Measurements from ENCODE around the gene MALRD1.

DNA sequence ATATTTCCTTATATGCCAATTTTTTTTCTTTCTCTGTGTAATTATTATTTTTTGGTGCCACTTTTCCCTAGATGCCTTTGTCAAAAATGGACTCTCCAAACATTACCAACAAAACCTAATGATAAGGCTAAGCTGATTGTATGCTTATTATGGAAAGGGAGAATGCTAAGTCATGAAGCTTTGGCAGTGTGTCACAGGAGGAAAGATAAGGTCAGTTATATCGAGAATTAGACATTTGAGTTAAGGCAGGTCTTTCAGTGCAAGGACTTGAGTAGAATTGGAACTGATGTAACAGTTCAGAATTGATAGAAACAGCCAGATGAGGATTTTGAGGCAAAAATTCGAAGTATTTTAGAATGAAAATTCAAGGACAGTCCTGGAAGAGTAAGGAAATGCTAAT, 16.8 kb upstream of the MALRD1 start:
- no peak for TF ChIP-seq EZH2phosphoT487 (IDR thresholded peaks at IDR 0.05; ENCODE audit: low read depth, severe bottlenecking, unreplicated experiment)
- TF ChIP-seq, protein P1, sequence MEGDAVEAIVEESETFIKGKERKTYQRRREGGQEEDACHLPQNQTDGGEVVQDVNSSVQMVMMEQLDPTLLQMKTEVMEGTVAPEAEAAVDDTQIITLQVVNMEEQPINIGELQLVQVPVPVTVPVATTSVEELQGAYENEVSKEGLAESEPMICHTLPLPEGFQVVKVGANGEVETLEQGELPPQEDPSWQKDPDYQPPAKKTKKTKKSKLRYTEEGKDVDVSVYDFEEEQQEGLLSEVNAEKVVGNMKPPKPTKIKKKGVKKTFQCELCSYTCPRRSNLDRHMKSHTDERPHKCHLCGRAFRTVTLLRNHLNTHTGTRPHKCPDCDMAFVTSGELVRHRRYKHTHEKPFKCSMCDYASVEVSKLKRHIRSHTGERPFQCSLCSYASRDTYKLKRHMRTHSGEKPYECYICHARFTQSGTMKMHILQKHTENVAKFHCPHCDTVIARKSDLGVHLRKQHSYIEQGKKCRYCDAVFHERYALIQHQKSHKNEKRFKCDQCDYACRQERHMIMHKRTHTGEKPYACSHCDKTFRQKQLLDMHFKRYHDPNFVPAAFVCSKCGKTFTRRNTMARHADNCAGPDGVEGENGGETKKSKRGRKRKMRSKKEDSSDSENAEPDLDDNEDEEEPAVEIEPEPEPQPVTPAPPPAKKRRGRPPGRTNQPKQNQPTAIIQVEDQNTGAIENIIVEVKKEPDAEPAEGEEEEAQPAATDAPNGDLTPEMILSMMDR (IDR thresholded peaks at IDR 0.05; ENCODE audit: poor library complexity): no peak
